HG02852 (cell line): ENCODE measurements around the gene GRIA3.

ENCODE experiments used
- ATAC-seq: cut with Tn5 transposase; IDR thresholded peaks from one replicate; pipeline ENCODE4 v1.9.1; 2021; ENCODE audit warnings: mild to moderate bottlenecking, moderate library complexity; ENCODE audit not compliant: unreplicated experiment

The GRIA3 gene

GRCh38 chrX:123184219-123184865 is at the start of gene GRIA3:
Gene GRIA3, plus strand, starts transcription at chrX:123184278. Its CDS starts 258 bp downstream, at chrX:123184536.
- no peak for ATAC-seq

GRCh38 chrX:123138473-123138872 is 45.6 kb upstream of the GRIA3 start:
- no peak for ATAC-seq

- no peak for ATAC-seq
Observed at GRCh38 chrX:123140454-123140853, 43.6 kb upstream of the GRIA3 start.

- ATAC-seq = no peak
Observed at GRCh38 chrX:123140904-123141303, 43.2 kb upstream of the GRIA3 start.

- ATAC-seq = no peak
Observed at GRCh38 chrX:123153846-123154335, 30.2 kb upstream of the GRIA3 start.

GRCh38 chrX:123155327-123155726 is 28.8 kb upstream of the GRIA3 start:
- no peak for ATAC-seq

- ATAC-seq = no peak
Observed at GRCh38 chrX:123157586-123157985, 26.5 kb upstream of the GRIA3 start.

GRCh38 chrX:123159403-123159802 is 24.7 kb upstream of the GRIA3 start:
- ATAC-seq = no peak

GRCh38 chrX:123167621-123168020 is 16.5 kb upstream of the GRIA3 start:
- no peak for ATAC-seq

- no peak for ATAC-seq
Observed at GRCh38 chrX:123169247-123169901, 14.7 kb upstream of the GRIA3 start.

GRCh38 chrX:123170546-123170945 is 13.5 kb upstream of the GRIA3 start:
- ATAC-seq = no peak

GRCh38 chrX:123171781-123172180 is 12.3 kb upstream of the GRIA3 start:
- no peak for ATAC-seq

GRCh38 chrX:123172869-123173268 is 11.2 kb upstream of the GRIA3 start:
- ATAC-seq = no peak

GRCh38 chrX:123173833-123174232 is 10.2 kb upstream of the GRIA3 start:
- no peak for ATAC-seq

GRCh38 chrX:123175366-123176122 is 8.5 kb upstream of the GRIA3 start:
- no peak for ATAC-seq

- no peak for ATAC-seq
Observed at GRCh38 chrX:123181233-123181914, 2.7 kb upstream of the GRIA3 start.

- no peak for ATAC-seq
Observed at GRCh38 chrX:123184866-123185276, 793 bp downstream of the GRIA3 start.

- no peak for ATAC-seq
Observed at GRCh38 chrX:123185721-123186120, 1.6 kb downstream of the GRIA3 start.

- no peak for ATAC-seq
Observed at GRCh38 chrX:123186801-123187200, 2.7 kb downstream of the GRIA3 start.

GRCh38 chrX:123188081-123188480 is 4.0 kb downstream of the GRIA3 start:
- ATAC-seq = no peak

GRCh38 chrX:123189338-123189737 is 5.3 kb downstream of the GRIA3 start:
- ATAC-seq = no peak
